OCI-M1 (cell line): ENCODE results near the gene UBE3A.

Source experiments
- DNase-seq: peaks from one replicate; lab custom pipeline; 2025; lab: John Stamatoyannopoulos, UW

The UBE3A gene

GRCh38 chr15:25331860-25332259, 107.0 kb downstream of the UBE3A start:
- DNase-seq = peak; percentile 18

GRCh38 chr15:25331404-25331803, 107.4 kb downstream of the UBE3A start:
- no peak for DNase-seq

DNA sequence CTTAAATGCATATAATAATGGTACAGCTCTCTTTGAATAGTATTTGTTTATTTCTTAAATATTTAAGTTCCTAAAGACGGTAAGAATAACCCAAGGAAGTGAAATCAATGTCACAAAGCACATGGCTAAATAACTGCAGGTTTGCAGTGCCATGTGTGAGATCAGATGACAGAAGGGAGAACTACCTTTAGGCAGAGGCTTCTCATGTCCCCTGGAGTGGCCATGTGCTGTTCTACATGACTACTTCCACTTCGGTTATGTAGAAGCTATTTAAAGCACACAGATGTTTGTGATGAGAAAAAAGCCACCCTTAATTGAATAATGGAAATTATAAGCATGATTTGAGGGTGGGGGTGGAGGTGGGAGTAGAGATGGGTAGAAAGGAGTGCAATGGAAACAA, 109.1 kb downstream of the UBE3A start:
- DNase-seq = no peak

- DNase-seq = no peak
Measured at GRCh38 chr15:25327686-25328085, 111.1 kb downstream of the UBE3A start.

DNA sequence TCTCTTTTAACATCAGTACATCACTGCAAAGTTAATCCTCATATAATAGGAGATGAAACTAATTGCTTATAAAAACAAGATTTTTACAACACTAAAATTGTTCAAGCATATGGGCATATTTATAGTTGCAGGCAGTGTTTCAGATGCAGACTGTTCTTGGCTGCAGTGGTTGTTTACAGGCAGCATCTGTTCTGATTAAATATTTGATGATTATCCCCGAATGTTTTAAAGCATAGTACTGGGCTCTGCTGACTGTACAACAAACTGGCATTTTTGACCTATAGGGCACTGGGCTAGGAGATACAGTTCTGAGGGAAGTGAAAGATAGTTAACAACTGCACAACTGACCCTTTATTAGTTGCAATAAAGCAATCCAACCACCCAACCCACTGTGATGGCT, 113.6 kb downstream of the UBE3A start:
- no peak for DNase-seq

DNA sequence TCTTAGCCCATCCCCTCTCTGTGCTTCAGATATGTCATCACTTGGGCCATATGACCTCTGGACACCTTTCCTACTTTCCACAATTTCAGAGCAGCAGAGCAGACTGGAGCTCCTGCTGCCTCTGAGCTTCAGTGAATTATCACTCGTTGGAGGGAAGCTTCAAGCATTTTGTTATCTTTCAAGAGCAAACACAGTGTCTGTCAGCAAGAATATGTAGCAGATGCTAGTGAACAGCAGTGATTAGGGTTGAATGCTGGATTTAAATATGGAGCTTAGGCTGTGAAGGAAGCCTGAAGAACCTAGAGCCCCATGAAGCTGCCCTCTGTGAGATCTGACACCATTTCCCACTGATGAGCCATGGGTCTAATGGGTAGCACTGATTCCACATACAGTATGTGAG, 115.4 kb downstream of the UBE3A start:
- DNase-seq = no peak

- no peak for DNase-seq
Measured at GRCh38 chr15:25287823-25288222, 151.0 kb downstream of the UBE3A start.
